GM13977 (cell line): ENCODE results near the gene RHBDL3.

Source experiments
- DNase-seq: peaks from one replicate; pipeline ENCODE4 v3.0.0; 2012; ENCODE audit warnings: low spot score
- CTCF ChIP-seq: IDR thresholded peaks from 2 replicates; pipeline ENCODE4 v1.5.1; 2012; ENCODE audit warnings: mild to moderate bottlenecking, control low read depth; ENCODE audit not compliant: insufficient read depth; ENCODE audit errors: extremely low read depth, missing control alignments
- in situ Hi-C: fragments of 300-500 bp; cut with MboI; formaldehyde crosslinking; loops from one replicate; pipeline ENCODE4 v1.12.0; 2022; ENCODE audit warnings: low sequenced_read_pairs, low pct_unique_long_range_greater_than_20kb, mixed read lengths, inconsistent platforms; ENCODE audit not compliant: unreplicated experiment

RHBDL3 gene

GRCh38 chr17:32298721-32299579, 33.3 kb downstream of the RHBDL3 start:
- TF ChIP-seq CTCF, result no peak
- in situ Hi-C loops, result no loop called here
- DNase-seq, result no peak

GRCh38 chr17:32299580-32300164, 34.0 kb downstream of the RHBDL3 start:
- TF ChIP-seq CTCF, result no peak
- in situ Hi-C loops, result no loop called here
- DNase-seq, result no peak

- in situ Hi-C loops, result no loop called here
- DNase-seq, result no peak
Measured at GRCh38 chr17:32302037-32302436, 36.4 kb downstream of the RHBDL3 start.

GRCh38 chr17:32302860-32303649, 37.4 kb downstream of the RHBDL3 start:
- in situ Hi-C loops, result no loop called here
- no peak for DNase-seq
- no peak for TF ChIP-seq CTCF

More at GRCh38 chr17:32302037-32302436, 36.4 kb downstream of the RHBDL3 start:
- no peak for TF ChIP-seq CTCF

- TF ChIP-seq CTCF, result no peak
- in situ Hi-C loops, result no loop called here
- DNase-seq, result no peak
Measured at GRCh38 chr17:32303781-32304288, 38.2 kb downstream of the RHBDL3 start.

- no peak for DNase-seq
- TF ChIP-seq CTCF, result no peak
- in situ Hi-C loops, result no loop called here
Measured at GRCh38 chr17:32305049-32305448, 39.4 kb downstream of the RHBDL3 start.
